ENCODE data around the gene NAA25.

The NAA25 gene

GRCh38 chr12:112108202-112109079 is at the start of gene NAA25:
Gene NAA25, minus strand, starts transcription at chr12:112108783. Its CDS starts 10 bp downstream, at chr12:112108773.
- peak; percentile 87 for DNase-seq (ENCODE audit: low spot score)

DNA sequence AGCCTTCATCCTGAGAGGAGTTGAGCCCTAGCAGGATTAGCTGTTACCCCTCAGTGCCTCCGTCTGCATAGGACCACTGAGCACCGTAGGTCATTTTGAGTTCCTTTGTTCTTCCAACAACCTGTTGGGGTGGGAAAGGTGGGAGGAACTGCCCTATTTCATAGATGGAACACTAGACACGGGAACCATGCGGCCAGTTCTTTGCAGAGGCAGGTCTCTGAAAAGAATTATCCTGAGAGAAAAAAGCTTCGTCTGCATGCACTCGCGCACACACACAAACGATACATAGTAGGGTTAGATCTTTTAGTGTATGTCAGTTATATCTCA is 45.3 kb upstream of the NAA25 start:
- DNase-seq (ENCODE audit: low spot score) = no peak

GRCh38 chr12:112153181-112153892 is 44.8 kb upstream of the NAA25 start:
- DNase-seq (ENCODE audit: low spot score) = no peak

DNA sequence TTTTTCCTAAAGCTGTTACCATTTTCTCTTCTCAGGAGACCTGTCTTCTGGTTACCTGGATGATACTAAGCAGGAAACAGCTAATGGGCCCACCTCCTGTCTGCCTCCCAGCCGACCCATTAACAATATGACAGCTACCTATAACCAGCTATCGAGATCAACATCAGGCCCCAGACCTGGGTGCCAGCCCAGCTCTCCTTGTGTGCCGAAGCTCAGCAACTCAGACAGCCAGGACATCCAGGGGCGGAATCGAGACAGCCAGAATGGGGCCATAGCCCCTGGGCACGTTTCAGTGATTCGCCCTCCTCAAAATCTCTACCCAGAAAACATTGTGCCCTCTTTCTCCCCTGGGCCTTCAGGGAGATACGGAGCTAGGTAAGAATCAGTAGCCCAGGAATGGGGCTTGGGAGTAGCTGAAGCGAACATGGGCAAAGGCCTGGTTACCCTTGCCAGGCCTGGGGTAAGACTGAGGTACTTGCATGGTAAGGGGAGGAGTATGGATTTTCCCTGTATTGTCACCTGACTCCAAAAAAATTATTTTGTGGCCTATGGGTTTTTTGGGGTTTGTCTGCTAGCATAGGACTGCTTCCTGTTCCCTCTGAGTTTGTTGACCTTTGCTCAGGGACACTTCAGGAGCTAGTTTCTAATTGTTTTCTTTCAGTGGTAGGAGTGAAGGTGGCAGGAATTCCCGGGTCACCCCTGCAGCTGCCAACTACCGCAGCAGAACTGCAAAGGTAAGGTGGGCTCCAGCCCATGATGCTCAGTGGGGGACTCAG is 43.4 kb upstream of the NAA25 start:
- DNase-seq (ENCODE audit: low spot score) = no peak

GRCh38 chr12:112149596-112149995 is 41.0 kb upstream of the NAA25 start:
- DNase-seq (ENCODE audit: low spot score) = no peak

DNA sequence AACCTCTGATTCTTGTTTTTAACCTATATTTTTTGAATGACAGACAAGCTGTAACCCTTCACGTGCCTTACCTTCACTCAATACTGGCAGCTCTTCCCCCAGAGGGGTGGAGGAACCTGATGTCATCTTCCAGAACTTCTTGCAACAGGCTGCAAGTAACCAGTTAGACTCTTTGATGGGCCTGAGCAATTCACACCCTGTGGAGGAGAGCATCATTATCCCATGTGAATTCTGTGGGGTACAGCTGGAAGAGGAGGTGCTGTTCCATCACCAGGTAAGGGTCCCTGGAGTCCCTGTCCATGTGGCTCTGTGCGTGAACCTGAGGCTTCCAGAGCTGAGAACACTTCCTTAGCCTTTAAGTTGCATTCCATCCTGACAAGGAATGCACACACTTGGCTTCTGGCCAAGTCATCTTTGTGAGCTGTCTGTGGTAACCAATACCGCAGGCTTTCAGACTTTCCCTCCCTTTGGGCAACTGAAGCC is 39.5 kb upstream of the NAA25 start:
- no peak for DNase-seq (ENCODE audit: low spot score)

GRCh38 chr12:112146123-112146522 is 37.5 kb upstream of the NAA25 start:
- DNase-seq (ENCODE audit: low spot score) = no peak

DNA sequence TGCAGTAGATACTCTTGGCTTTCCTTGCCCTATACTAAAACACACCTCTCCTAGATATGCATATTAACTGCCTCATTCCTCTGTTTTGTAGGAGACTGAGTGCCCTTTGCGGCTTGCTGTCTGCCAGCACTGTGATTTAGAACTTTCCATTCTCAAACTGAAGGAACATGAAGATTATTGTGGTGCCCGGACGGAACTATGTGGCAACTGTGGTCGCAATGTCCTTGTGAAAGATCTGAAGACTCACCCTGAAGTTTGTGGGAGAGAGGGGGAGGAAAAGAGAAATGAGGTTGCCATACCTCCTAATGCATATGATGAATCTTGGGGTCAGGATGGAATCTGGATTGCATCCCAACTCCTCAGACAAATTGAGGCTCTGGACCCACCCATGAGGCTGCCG is 32.1 kb upstream of the NAA25 start:
- DNase-seq (ENCODE audit: low spot score) = no peak

GRCh38 chr12:112134731-112135130 is 26.1 kb upstream of the NAA25 start:
- DNase-seq (ENCODE audit: low spot score) = no peak

GRCh38 chr12:112133418-112133817 is 24.8 kb upstream of the NAA25 start:
- DNase-seq (ENCODE audit: low spot score) = no peak

DNA sequence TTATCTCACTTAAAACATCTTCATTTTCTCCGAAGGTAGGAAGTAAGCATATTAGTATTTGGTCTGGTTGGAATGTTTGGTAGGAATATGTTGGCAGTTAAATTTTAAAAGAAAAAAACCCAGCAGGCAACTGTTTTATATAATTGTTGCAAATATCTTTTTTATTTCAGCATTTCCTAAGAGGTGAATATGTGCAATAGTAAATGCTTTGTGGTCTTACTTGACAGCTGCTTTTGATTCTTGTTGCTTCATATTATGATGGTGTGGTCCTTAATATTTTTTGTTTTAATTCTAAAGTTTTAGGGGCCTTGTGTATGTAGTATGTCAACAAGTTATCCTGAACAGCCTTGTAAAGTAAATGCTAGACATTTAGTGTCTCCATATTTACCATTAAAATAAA is 23.1 kb upstream of the NAA25 start:
- no peak for DNase-seq (ENCODE audit: low spot score)

- no peak for DNase-seq (ENCODE audit: low spot score)
Observed at GRCh38 chr12:112130441-112130998, 21.9 kb upstream of the NAA25 start.

DNA sequence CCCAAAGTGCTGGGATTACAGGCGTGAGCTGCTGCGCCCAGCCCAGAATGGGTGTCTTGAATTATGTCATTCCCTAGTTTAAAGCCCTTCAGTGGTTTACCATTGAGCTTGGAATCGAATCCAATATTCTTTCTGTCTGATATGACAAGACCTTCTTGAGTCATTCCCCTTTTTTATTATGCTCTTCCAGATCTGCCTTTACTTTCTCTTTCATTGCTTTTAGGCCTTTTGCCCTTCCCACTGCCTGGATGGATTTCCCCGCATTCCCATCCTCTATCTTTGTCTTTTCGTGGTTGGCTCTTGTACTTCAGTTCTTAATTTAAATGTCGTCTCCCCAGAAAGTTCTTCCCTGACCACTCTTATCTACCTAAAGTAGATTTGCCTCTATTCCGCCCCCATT is 18.3 kb upstream of the NAA25 start:
- DNase-seq (ENCODE audit: low spot score) = no peak

- DNase-seq (ENCODE audit: low spot score) = no peak
Observed at GRCh38 chr12:112126000-112126438, 17.4 kb upstream of the NAA25 start.

- DNase-seq (ENCODE audit: low spot score) = peak; percentile 99
Observed at GRCh38 chr12:112125250-112125999, 16.8 kb upstream of the NAA25 start, which contains the start of gene TRAFD1. Gene TRAFD1, plus strand, starts transcription at chr12:112125560. Its CDS starts 4,963 bp downstream, at chr12:112130523.

GRCh38 chr12:112124918-112125249 is 16.3 kb upstream of the NAA25 start:
- no peak for DNase-seq (ENCODE audit: low spot score)

DNA sequence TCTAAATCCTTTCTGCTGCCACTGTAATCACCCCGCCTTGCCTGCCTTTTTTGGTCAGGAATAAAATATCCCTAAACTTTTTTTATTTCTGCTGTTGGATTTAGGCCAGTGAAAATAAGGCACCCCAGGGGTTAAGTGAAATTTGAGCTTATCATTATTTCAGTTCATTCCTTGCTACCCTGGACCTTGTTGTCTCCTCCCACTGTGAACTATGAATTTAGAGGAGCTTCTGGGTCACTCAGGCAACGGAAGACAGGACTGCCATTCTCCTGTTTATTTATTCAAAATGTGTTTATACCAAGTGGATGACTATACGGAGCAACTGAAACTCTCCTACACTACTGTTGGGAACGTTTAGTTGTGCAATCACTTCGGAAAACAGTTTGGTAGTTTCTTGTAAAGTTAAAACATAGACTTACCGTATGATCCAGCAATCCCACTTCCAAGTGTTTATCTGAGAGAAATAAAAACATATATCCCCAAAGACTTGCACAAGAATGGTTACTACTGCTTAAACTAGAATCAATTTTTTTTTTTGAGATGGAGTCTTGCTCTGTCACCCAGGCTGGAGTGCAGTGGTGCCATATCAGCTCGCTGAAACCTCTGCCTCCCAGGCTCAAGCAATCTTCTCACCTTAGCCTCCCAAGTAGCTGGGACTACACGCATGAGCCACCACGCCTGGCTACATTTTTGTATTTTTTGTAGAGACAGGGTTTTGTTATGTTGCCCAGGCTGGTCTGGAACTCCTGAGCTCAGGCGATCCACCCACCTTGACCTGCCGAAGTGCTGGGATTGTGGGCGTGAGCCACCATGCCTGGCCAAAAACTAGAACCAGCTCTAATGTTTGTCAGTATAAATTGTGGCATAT is 14.5 kb upstream of the NAA25 start:
- DNase-seq (ENCODE audit: low spot score) = peak; percentile 28

GRCh38 chr12:112121780-112122565 is 13.4 kb upstream of the NAA25 start:
- DNase-seq (ENCODE audit: low spot score) = no peak

DNA sequence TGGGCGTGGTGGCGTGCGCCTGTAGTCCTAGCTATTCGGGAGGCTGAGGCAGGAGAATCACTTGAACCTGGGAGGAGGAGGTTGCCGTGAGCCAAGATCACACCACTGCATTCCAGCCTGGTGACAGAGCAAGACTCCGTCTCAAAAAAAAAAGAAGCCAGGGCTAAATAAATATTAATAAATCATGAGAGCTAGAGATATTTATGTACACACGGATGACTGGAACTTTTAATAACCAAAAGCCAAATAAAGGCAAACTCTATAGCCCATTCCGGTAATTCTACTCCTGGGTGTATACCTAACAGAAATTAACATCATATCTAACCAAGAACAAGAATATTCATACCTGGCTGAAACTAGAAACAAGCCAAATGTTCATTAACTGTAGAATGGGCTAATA is 9.1 kb upstream of the NAA25 start:
- DNase-seq (ENCODE audit: low spot score) = no peak
